IMR-90 (cell line): ENCODE results near the gene PLEKHH2. TPM values are rescaled to one million over a fixed set of nuclear protein-coding genes. Genes with fewer than 3 reads are reported as not detected.

Source experiments
- ATAC-seq: fragments of 200-7000 bp; cut with Tn5 transposase; 2 replicates; pipeline ENCODE4 v1.9.1; 2020; ENCODE audit warnings: low read depth, mild to moderate bottlenecking, moderate library complexity
- BruUV-seq: library from RNA; stranded (reverse); fragments of 400-500 nt; replicated peaks from 2 replicates; lab custom pipeline; 2021; lab: Mats Ljungman, UMichigan
- CTCF ChIA-PET: fragments of 300-600 bp; formaldehyde crosslinking; extraction: SDS; loops from one replicate; lab custom pipeline; 2021; ENCODE audit warnings: antibody characterized with exemption; lab: Yijun Ruan, JAX
- POLR2A ChIA-PET: fragments of 300-600 bp; sonication (Branson Sonifier 250); formaldehyde crosslinking; loops from one replicate; lab custom pipeline; 2022; ENCODE audit warnings: antibody characterized with exemption; ENCODE audit not compliant: unreplicated experiment; lab: Charles Lee
- DNase-seq: peaks from one replicate; pipeline ENCODE4 v3.0.0; 2013
- H2AFZ ChIP-seq: replicated peaks from 2 replicates; pipeline ENCODE3; 2013; ENCODE audit warnings: low read length, mild to moderate bottlenecking; ENCODE audit not compliant: poor library complexity
- H2AK5ac ChIP-seq: 2 replicates; pipeline ENCODE4 v1.6.1; 2013; ENCODE audit warnings: low read depth, low read length, inconsistent platforms
- H2AK9ac ChIP-seq: replicated peaks from 2 replicates; pipeline ENCODE3; 2013; ENCODE audit warnings: mild to moderate bottlenecking, low read depth, low read length, moderate library complexity; ENCODE audit not compliant: poor library complexity
- H2BK120ac ChIP-seq: 2 replicates; pipeline ENCODE4 v1.6.1; 2013; ENCODE audit warnings: low read depth, low read length, inconsistent platforms
- H2BK15ac ChIP-seq: 3 replicates; pipeline ENCODE4 v1.6.1; 2013; ENCODE audit warnings: low read depth, low read length, inconsistent platforms
- H2BK20ac ChIP-seq: 2 replicates; pipeline ENCODE4 v1.6.1; 2013; ENCODE audit warnings: low read depth, mild to moderate bottlenecking, inconsistent platforms, low read length, moderate library complexity
- H2BK5ac ChIP-seq: 2 replicates; pipeline ENCODE4 v1.6.1; 2013; ENCODE audit warnings: mild to moderate bottlenecking, low read depth, low read length, inconsistent platforms; ENCODE audit not compliant: poor library complexity, severe bottlenecking
- H3K14ac ChIP-seq: replicated peaks from 2 replicates; pipeline ENCODE4 v1.6.1; 2013; ENCODE audit warnings: low read depth, low read length, inconsistent platforms
- H3K18ac ChIP-seq: 2 replicates; pipeline ENCODE4 v1.6.1; 2013; ENCODE audit warnings: low read depth, low read length, control low read depth
- H3K23ac ChIP-seq: 2 replicates; pipeline ENCODE4 v1.6.1; 2013; ENCODE audit warnings: low read depth, low read length, inconsistent platforms
- H3K27ac ChIP-seq: 2 replicates; pipeline ENCODE4 v1.5.1; 2013; ENCODE audit warnings: mild to moderate bottlenecking, control low read depth, low read length; ENCODE audit not compliant: insufficient read depth
- H3K27me3 ChIP-seq: 2 replicates; pipeline ENCODE4 v1.6.1; 2013; ENCODE audit warnings: low read length; ENCODE audit not compliant: control insufficient read depth, insufficient read depth
- H3K36me3 ChIP-seq: 2 replicates; pipeline ENCODE4 v1.6.1; 2013; ENCODE audit warnings: low read length, mixed read lengths; ENCODE audit not compliant: control insufficient read depth, insufficient read depth
- H3K4ac ChIP-seq: 2 replicates; pipeline ENCODE4 v1.6.1; 2013; ENCODE audit warnings: low read depth, low read length, inconsistent platforms
- H3K4me1 ChIP-seq: 2 replicates; pipeline ENCODE4 v1.6.1; 2013; ENCODE audit warnings: low read length, mixed read lengths; ENCODE audit not compliant: control insufficient read depth, insufficient read depth
- H3K4me2 ChIP-seq: 2 replicates; pipeline ENCODE4 v1.6.1; 2013; ENCODE audit warnings: low read depth, mild to moderate bottlenecking, control low read depth, low read length, moderate library complexity
- H3K4me3 ChIP-seq: 2 replicates; pipeline ENCODE4 v1.5.1; 2013; ENCODE audit warnings: low read depth, mild to moderate bottlenecking, control low read depth, low read length, moderate library complexity; ENCODE audit not compliant: insufficient read depth
- H3K56ac ChIP-seq: 2 replicates; pipeline ENCODE4 v1.6.1; 2013; ENCODE audit warnings: low read length, inconsistent platforms; ENCODE audit not compliant: insufficient read depth; ENCODE audit errors: extremely low read depth
- H3K79me1 ChIP-seq, 2 experiments: 2 replicates each; pipeline ENCODE4 v1.6.1; 2013; ENCODE audit warnings: low read length in 2 of 2, inconsistent platforms in 1 of 2, low read depth in 1 of 2
- H3K9ac ChIP-seq: 2 replicates; pipeline ENCODE4 v1.6.1; 2013; ENCODE audit warnings: low read depth, low read length, control low read depth
- H3K9me1 ChIP-seq: 2 replicates; pipeline ENCODE4 v1.6.1; 2013; ENCODE audit warnings: low read length, inconsistent platforms; ENCODE audit not compliant: insufficient read depth
- H3K9me3 ChIP-seq: 2 replicates; pipeline ENCODE4 v1.6.1; 2013; ENCODE audit warnings: low read length; ENCODE audit not compliant: control insufficient read depth, insufficient read depth
- H4K20me1 ChIP-seq: 2 replicates; pipeline ENCODE4 v1.6.1; 2013; ENCODE audit warnings: low read length, inconsistent platforms; ENCODE audit not compliant: insufficient read depth
- H4K5ac ChIP-seq: 2 replicates; pipeline ENCODE4 v1.6.1; 2013; ENCODE audit warnings: mild to moderate bottlenecking, low read depth, low read length, control low read depth
- H4K8ac ChIP-seq, 2 experiments: 2 replicates each; pipeline ENCODE4 v1.6.1; 2013; ENCODE audit warnings: low read depth in 2 of 2, low read length in 2 of 2, control low read depth in 1 of 2, inconsistent platforms in 1 of 2
- H4K91ac ChIP-seq: 2 replicates; pipeline ENCODE4 v1.6.1; 2013; ENCODE audit warnings: low read depth, low read length, inconsistent platforms; ENCODE audit not compliant: insufficient read depth
- CEBPB ChIP-seq: IDR thresholded peaks from 2 replicates; pipeline ENCODE4 v1.6.1; 2012; ENCODE audit warnings: low read depth, low read length, improper control_type of control experiment
- CHD1 ChIP-seq: IDR thresholded peaks from 2 replicates; pipeline ENCODE4 v1.6.1; 2012; ENCODE audit warnings: low read depth, low read length, improper control_type of control experiment
- FOS ChIP-seq: fragments of 150-350 bp; IDR thresholded peaks from 2 replicates; pipeline ENCODE4 v1.6.1; 2016; ENCODE audit warnings: low read depth, low read length
- MAZ ChIP-seq: IDR thresholded peaks from 2 replicates; pipeline ENCODE4 v1.6.1; 2012; ENCODE audit warnings: low read depth, mild to moderate bottlenecking, low read length, improper control_type of control experiment, moderate library complexity, borderline replicate concordance
- RCOR1 ChIP-seq: IDR thresholded peaks from 2 replicates; pipeline ENCODE4 v1.6.1; 2012; ENCODE audit warnings: mild to moderate bottlenecking, low read length, improper control_type of control experiment; ENCODE audit not compliant: insufficient replicate concordance
- WGBS, 2 experiments: methylation state at CpG; one replicate each; pipeline versions ENCODE4 v1.1.5 to v1.1.7; 2013; ENCODE audit warnings: missing lambda C conversion rate in 2 of 2; ENCODE audit not compliant: insufficient read length in 1 of 2; ENCODE audit errors: extremely low coverage in 2 of 2; 5-methylcytosine and 5-hydroxymethylcytosine counted together
- dilution Hi-C: fragments of 300-500 bp; cut with HindIII; formaldehyde crosslinking; loops from one replicate; pipeline ENCODE4 v1.14.3; 2018; ENCODE audit warnings: low sequenced_read_pairs; ENCODE audit not compliant: unreplicated experiment
- in situ Hi-C: fragments of 300-500 bp; cut with MboI; formaldehyde crosslinking; loops from 3 replicates; pipeline ENCODE4 v1.14.3; 2019; ENCODE audit warnings: low sequenced_read_pairs, inconsistent platforms, mixed read lengths
- intact Hi-C: fragments of 100-400 bp; cut with micrococcal nuclease; formaldehyde crosslinking; loops from 2 replicates; pipeline ENCODE4 v1.10.0; 2022
- polyA plus RNA-seq, 3 experiments: library from polyadenylated mRNA; depleted of rRNA; stranded (reverse); fragments of >200 nt; gene quantifications; 2 replicates each; pipeline ENCODE4 v1.2.3, GENCODE V29; 2012; ENCODE audit warnings: low replicate concordance in 1 of 3
- total RNA-seq: library from RNA; depleted of rRNA; stranded (reverse); fragments of >200 nt; gene quantifications from 2 replicates; pipeline ENCODE4 v1.2.3, GENCODE V29; 2012
- TF ChIP-seq, protein P1 (sequence below): conservative IDR thresholded peaks from 2 replicates; pipeline ENCODE4 v1.5.1; 2012; ENCODE audit warnings: mild to moderate bottlenecking, low read depth, low read length, improper control_type of control experiment

Gene PLEKHH2
- total and polyA plus RNA-seq, 2 of the 4 experiments (the other 2 are of a cell fraction) = 2.0 to 3.3 TPM

DNA sequence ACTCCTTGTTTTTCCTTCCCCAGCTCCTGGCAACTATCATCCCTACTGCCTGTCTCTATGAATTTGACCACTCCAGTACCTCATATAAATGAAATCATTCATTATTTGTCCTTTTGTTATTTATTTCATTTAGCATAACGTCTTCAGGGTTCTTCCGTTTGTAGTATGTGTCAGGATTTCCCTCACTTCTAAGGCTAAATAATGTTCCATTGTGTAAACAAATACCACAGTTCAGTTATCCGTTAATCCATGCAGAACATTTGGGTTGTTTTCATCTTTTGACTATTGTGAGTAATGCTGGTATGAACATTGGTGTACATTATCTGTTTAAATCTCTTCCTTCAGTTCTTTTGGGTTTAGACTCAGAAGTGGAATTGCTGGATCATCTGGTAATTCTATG lies 155.6 kb downstream of the PLEKHH2 start:
- no peaks in the 10 kb centered on the region for H3K9me1 ChIP-seq
- DNase-seq (no peak), ATAC-seq (no peak)
- H3K23ac ChIP-seq = no peak overlapping the region
- no peak overlapping the region for H3K14ac ChIP-seq
- no peak overlapping the region for H4K5ac ChIP-seq
- no CpG with 5 or more reads among the region's 3 CpGs for WGBS, 2 experiments
- no peaks in the 10 kb centered on the region for H4K20me1 ChIP-seq
- dilution Hi-C loops = no loop called here
- no peak overlapping the region for H4K91ac ChIP-seq
- no peak overlapping the region for H2BK15ac ChIP-seq
- no peak overlapping the region for H3K4me3 ChIP-seq
- no peaks in the 10 kb centered on the region for H3K79me1 ChIP-seq
- H2AFZ ChIP-seq = no peak overlapping the region
- TF ChIP-seq RCOR1 (no peak), FOS (no peak), MAZ (no peak), CEBPB (no peak), CHD1 (no peak)
- TF ChIP-seq, protein P1, sequence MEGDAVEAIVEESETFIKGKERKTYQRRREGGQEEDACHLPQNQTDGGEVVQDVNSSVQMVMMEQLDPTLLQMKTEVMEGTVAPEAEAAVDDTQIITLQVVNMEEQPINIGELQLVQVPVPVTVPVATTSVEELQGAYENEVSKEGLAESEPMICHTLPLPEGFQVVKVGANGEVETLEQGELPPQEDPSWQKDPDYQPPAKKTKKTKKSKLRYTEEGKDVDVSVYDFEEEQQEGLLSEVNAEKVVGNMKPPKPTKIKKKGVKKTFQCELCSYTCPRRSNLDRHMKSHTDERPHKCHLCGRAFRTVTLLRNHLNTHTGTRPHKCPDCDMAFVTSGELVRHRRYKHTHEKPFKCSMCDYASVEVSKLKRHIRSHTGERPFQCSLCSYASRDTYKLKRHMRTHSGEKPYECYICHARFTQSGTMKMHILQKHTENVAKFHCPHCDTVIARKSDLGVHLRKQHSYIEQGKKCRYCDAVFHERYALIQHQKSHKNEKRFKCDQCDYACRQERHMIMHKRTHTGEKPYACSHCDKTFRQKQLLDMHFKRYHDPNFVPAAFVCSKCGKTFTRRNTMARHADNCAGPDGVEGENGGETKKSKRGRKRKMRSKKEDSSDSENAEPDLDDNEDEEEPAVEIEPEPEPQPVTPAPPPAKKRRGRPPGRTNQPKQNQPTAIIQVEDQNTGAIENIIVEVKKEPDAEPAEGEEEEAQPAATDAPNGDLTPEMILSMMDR = no peak
- H2BK5ac ChIP-seq = no peak overlapping the region
- no peak overlapping the region for H2BK120ac ChIP-seq
- no peak overlapping the region for H3K4me2 ChIP-seq
- peaks cover 3% of the 10 kb centered on the region; the same call in 1 of the 2 replicates for H3K4me1 ChIP-seq
- no peak overlapping the region for H4K8ac ChIP-seq
- no peak overlapping the region for H2BK20ac ChIP-seq
- POLR2A ChIA-PET = no interaction called here
- H2AK5ac ChIP-seq = no peak overlapping the region
- H3K56ac ChIP-seq = no peak overlapping the region
- no peak overlapping the region for H3K9ac ChIP-seq
- BruUV-seq = no TSS peak
- H3K27ac ChIP-seq = no peak overlapping the region
- H3K18ac ChIP-seq = no peak overlapping the region
- no peaks in the 10 kb centered on the region for H3K9me3 ChIP-seq
- H2AK9ac ChIP-seq = no peak overlapping the region
- no peaks in the 10 kb centered on the region for H3K27me3 ChIP-seq
- in situ Hi-C loops = no loop called here
- H3K36me3 ChIP-seq = peaks cover 4% of the 10 kb centered on the region
- CTCF ChIA-PET = no interaction called here
- intact Hi-C loops = no loop called here
- H3K4ac ChIP-seq = no peak overlapping the region
